HepG2 (cell line): ENCODE results near the gene PPP4R2. TPM values are rescaled to one million over a fixed set of nuclear protein-coding genes. Genes with fewer than 3 reads are reported as not detected.
A peak's percentile ranks its signal among the peaks of the same experiment; 100 is the strongest.
"Not testable (repeated sequence)": the region's sequence is repeated elsewhere in the genome, so short reads cannot be mapped to it uniquely, and the experiment has no call there.

ENCODE experiments used
- ATAC-seq: fragments of 200-7000 bp; cut with Tn5 transposase; 3 replicates; pipeline ENCODE4 v1.9.1; 2020; ENCODE audit warnings: mild to moderate bottlenecking, moderate library complexity
- BruUV-seq: library from RNA; stranded (reverse); fragments of 400-500 nt; replicated peaks from 2 replicates; lab custom pipeline; 2021; lab: Mats Ljungman, UMichigan
- CTCF ChIA-PET: fragments of 300-600 bp; formaldehyde crosslinking; extraction: SDS; loops from one replicate; lab custom pipeline; 2021; ENCODE audit warnings: low total read pairs, inconsistent platforms, low intra/inter-chr PET ratio; lab: Yijun Ruan, JAX
- POLR2A ChIA-PET: fragments of 350-600 bp; sonication (Branson Sonifier 250); formaldehyde crosslinking; loops from one replicate; lab custom pipeline; 2020; ENCODE audit warnings: antibody characterized with exemption, inconsistent platforms; lab: Yijun Ruan, JAX
- DNase-seq: peaks from one replicate; pipeline ENCODE4 v3.0.0-alpha.2; 2015; ENCODE audit warnings: low spot score
- FAIRE-seq: peaks from 3 replicates; lab custom pipeline; 2011; peaks lifted over from hg19 to GRCh38; lab: Jason Lieb, UNC
- H2AFZ ChIP-seq: one replicate; pipeline ENCODE4 v1.6.1; 2011; ENCODE audit warnings: low read length, inconsistent platforms
- H3K27ac ChIP-seq: fragments of 300-600 bp; 3 replicates; pipeline ENCODE4 v1.8.0; 2011; ENCODE audit warnings: mixed run types, mild to moderate bottlenecking, mixed read lengths, low read length, inconsistent platforms; ENCODE audit not compliant: insufficient read depth; ENCODE audit errors: extremely low read length
- H3K27me3 ChIP-seq, 2 experiments: fragments of 200-600 bp in 1 of 2; 2 replicates in 1 of 2; 3 replicates in 1 of 2; pipeline versions ENCODE4 v1.6.0 to v1.8.0; 2011; ENCODE audit warnings: low read length in 2 of 2, mild to moderate bottlenecking in 2 of 2, moderate library complexity in 2 of 2, inconsistent platforms in 1 of 2; ENCODE audit not compliant: insufficient read depth in 2 of 2, control insufficient read depth in 1 of 2
- H3K36me3 ChIP-seq, 2 experiments: fragments of 200-600 bp in 1 of 2; replicated peaks in 1 of 2; 2 replicates in 1 of 2; 3 replicates in 1 of 2; pipeline versions ENCODE4 v1.5.1 to v1.8.0; 2011; ENCODE audit warnings: low read length in 2 of 2, inconsistent platforms in 1 of 2; ENCODE audit not compliant: insufficient read depth in 2 of 2, control insufficient read depth in 1 of 2
- H3K4me1 ChIP-seq: 2 replicates; pipeline ENCODE4 v1.5.1; 2012; ENCODE audit warnings: low read length, inconsistent platforms; ENCODE audit not compliant: insufficient read depth
- H3K4me2 ChIP-seq: 2 replicates; pipeline ENCODE4 v1.6.0; 2011; ENCODE audit warnings: low read depth, low read length, inconsistent platforms
- H3K4me3 ChIP-seq, 3 experiments: fragments of 200-600 bp in 1 of 3; sonication (generic), shearing (Covaris generic) in 1 of 3; replicated peaks in 1 of 3; 2 replicates each; pipeline ENCODE4 v1.5.1; 2011 to 2016; ENCODE audit warnings: low read length in 3 of 3, inconsistent platforms in 2 of 3, low read depth in 2 of 3, mild to moderate bottlenecking in 2 of 3, control low read depth in 1 of 3, mixed read lengths in 1 of 3; ENCODE audit not compliant: insufficient read depth in 1 of 3
- H3K79me2 ChIP-seq: one replicate; pipeline ENCODE4 v1.6.1; 2011; ENCODE audit warnings: low read length, inconsistent platforms; ENCODE audit not compliant: insufficient read depth
- H3K9ac ChIP-seq: 2 replicates; pipeline ENCODE4 v1.6.0; 2011; ENCODE audit warnings: mild to moderate bottlenecking, low read depth, low read length, inconsistent platforms; ENCODE audit not compliant: insufficient read depth
- H3K9me3 ChIP-seq: 2 replicates; pipeline ENCODE4 v1.5.1; 2012; ENCODE audit warnings: mild to moderate bottlenecking, low read length
- H4K20me1 ChIP-seq: 2 replicates; pipeline ENCODE4 v1.6.0; 2011; ENCODE audit warnings: inconsistent platforms, mild to moderate bottlenecking, low read length, moderate library complexity; ENCODE audit not compliant: insufficient read depth
- RBM22 ChIP-seq: fragments of 200-400 bp; formaldehyde crosslinking; optimal IDR thresholded peaks from 2 replicates; pipeline ENCODE3; 2017; ENCODE audit warnings: mild to moderate bottlenecking, low read length, moderate library complexity
- WGBS: methylation state at CpG from one replicate; pipeline ENCODE4 v1.1.6; 2017; ENCODE audit warnings: low lambda C conversion rate; 5-methylcytosine and 5-hydroxymethylcytosine counted together
- in situ Hi-C: cut with HindIII; loops from 2 replicates; pipeline ENCODE4 v1.10.0; 2017; ENCODE audit warnings: low pct_unique_long_range_greater_than_20kb; ENCODE audit not compliant: extremely low pct_ligation_motif_present
- intact Hi-C: fragments of 100-400 bp; cut with micrococcal nuclease; formaldehyde crosslinking; loops from one replicate; pipeline ENCODE4 v1.10.0; 2022; ENCODE audit not compliant: unreplicated experiment
- polyA plus RNA-seq, 8 experiments: library from polyadenylated mRNA; depleted of rRNA in 3 of 8; stranded (reverse) in 7 of 8; unstranded in 1 of 8; fragments of >200 nt; fragmentation: Illumina TruSeq in 4 of 8; extraction: Trizol in 4 of 8; gene quantifications; 2 replicates each; pipeline versions ENCODE4 v1.2.1 to v1.2.3, GENCODE V29; 2011 to 2016; ENCODE audit warnings: low read depth in 4 of 8, missing spikeins in 1 of 8, mixed read lengths in 1 of 8; ENCODE audit not compliant: insufficient read depth in 1 of 8
- total RNA-seq, 5 experiments: library from RNA; depleted of rRNA; stranded (reverse); fragments of >200 nt; fragmentation: Illumina TruSeq; extraction: Trizol; gene quantifications; 2 replicates each; pipeline ENCODE4 v1.2.3, GENCODE V29; 2016; ENCODE audit warnings: low read depth in 1 of 5
- TF ChIP-seq, protein P1 (sequence below): sonication (generic); formaldehyde crosslinking; IDR thresholded peaks from 2 replicates; pipeline ENCODE4 v1.8.0; 2022; ENCODE audit warnings: missing genetic modification reagents, mild to moderate bottlenecking, moderate library complexity, borderline replicate concordance

The PPP4R2 gene
- total and polyA plus RNA-seq, 2 of the 13 experiments (the other 11 are each of a cell fraction or from before 2014, with no cell fraction given): 22.3 to 161 TPM

DNA sequence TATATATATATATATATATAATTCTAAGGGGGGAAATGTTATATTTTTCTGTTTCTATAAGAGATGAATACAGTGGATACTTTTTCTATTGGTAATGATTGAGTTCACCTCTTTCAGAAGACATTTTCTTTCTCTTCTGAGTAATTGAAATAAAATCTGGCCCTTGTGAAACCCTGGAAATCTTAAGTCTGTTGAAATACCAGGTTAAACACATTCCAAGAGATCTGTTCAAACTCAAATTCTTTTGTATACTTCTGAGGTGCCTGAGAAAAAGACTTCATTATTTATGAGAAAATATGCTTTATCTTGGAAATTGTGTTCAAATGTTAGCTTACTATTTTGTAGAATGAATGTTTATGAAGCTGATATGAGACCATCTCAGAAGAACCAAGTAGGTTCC is 69.6 kb downstream of the PPP4R2 start:
- POLR2A ChIA-PET, H3K27ac ChIP-seq, H4K20me1 ChIP-seq, H3K27me3 ChIP-seq, BruUV-seq, CTCF ChIA-PET, DNase-seq, H3K9ac ChIP-seq, H3K4me1 ChIP-seq, H3K79me2 ChIP-seq, H3K4me3 ChIP-seq, intact Hi-C loops, H3K9me3 ChIP-seq, ATAC-seq, H3K4me2 ChIP-seq, H2AFZ ChIP-seq: not testable (repeated sequence)
- peak; percentile 28 for FAIRE-seq
- H3K36me3 ChIP-seq: peaks cover 7 to 48% of the 10 kb centered on the region in 2 experiments
- in situ Hi-C loops: loop anchor here (25.0 kb wide), 1 partner anchor 654 kb away; no protein-coding TSS in a partner anchor

DNA sequence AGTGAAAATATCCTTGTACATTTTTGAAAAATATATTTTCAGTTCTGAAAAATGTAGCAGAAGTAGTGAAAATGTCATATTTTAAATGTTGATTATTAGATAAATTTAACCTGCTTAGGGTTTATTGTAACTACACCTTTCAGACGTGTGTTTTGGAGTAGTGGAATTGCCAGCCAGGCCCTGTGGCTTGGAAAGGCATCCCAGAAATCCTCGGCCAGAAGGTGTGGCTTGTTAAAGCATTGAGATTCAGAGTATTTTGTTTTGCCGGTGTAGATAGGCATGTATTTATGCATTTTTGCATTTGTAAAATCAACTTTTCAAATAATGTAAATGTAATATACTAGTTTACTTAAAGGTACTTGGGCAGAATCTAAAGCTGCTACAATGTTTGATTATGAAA is 71.8 kb downstream of the PPP4R2 start:
- Histone ChIP-seq H3K79me2 (no peaks in the 10 kb centered on the region), H3K4me2 (no peak overlapping the region), H3K9ac (no peak overlapping the region), H3K9me3 (no peaks in the 10 kb centered on the region), H3K36me3 (peaks cover 0 to 31% of the 10 kb centered on the region in 2 experiments; a peak in 4 of 5 replicates), H3K27ac (no peak overlapping the region), H3K27me3 (no peaks in the 10 kb centered on the region), H2AFZ (no peak overlapping the region), H3K4me1 (peaks cover 5% of the 10 kb centered on the region), H3K4me3 (no peak overlapping the region), H4K20me1 (no peaks in the 10 kb centered on the region)
- WGBS: 77% methylated on average over 3 of the region's 3 CpGs
- ChIA-PET POLR2A (no interaction called here), CTCF (no interaction called here)
- DNase-seq (no peak), FAIRE-seq (no peak), ATAC-seq (no peak)
- TF ChIP-seq RBM22: peak; percentile 23
- TF ChIP-seq, protein P1, sequence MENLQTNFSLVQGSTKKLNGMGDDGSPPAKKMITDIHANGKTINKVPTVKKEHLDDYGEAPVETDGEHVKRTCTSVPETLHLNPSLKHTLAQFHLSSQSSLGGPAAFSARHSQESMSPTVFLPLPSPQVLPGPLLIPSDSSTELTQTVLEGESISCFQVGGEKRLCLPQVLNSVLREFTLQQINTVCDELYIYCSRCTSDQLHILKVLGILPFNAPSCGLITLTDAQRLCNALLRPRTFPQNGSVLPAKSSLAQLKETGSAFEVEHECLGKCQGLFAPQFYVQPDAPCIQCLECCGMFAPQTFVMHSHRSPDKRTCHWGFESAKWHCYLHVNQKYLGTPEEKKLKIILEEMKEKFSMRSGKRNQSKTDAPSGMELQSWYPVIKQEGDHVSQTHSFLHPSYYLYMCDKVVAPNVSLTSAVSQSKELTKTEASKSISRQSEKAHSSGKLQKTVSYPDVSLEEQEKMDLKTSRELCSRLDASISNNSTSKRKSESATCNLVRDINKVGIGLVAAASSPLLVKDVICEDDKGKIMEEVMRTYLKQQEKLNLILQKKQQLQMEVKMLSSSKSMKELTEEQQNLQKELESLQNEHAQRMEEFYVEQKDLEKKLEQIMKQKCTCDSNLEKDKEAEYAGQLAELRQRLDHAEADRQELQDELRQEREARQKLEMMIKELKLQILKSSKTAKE (CRISPR knock-in tag): no peak
- in situ Hi-C loops: loop anchor here (25.0 kb wide), 1 partner anchor 656 kb away; no protein-coding TSS in a partner anchor
- intact Hi-C loops: no loop called here
- BruUV-seq: no TSS peak
